ENCODE data around the gene VRK2.
"Not testable (repeated sequence)": the region's sequence is repeated elsewhere in the genome, so short reads cannot be mapped to it uniquely, and the experiment has no call there.

The VRK2 gene

GRCh38 chr2:58110765-58111164, 64.2 kb downstream of the VRK2 start:
- TF ChIP-seq CTCF (IDR thresholded peaks at IDR 0.05; ENCODE audit: borderline replicate concordance, control extremely low read depth, extremely low read depth, insufficient read depth, missing control alignments), result no peak
- in situ Hi-C loops (cut with MboI; ENCODE audit: low sequenced_read_pairs, unreplicated experiment), result no loop called here
- no peak for DNase-seq (ENCODE audit: low spot score)

GRCh38 chr2:58113563-58113962, 67.0 kb downstream of the VRK2 start:
- DNase-seq (ENCODE audit: low spot score); in situ Hi-C loops (cut with MboI; ENCODE audit: low sequenced_read_pairs, unreplicated experiment): not testable (repeated sequence)

GRCh38 chr2:58120626-58121229, 74.1 kb downstream of the VRK2 start:
- no peak for DNase-seq (ENCODE audit: low spot score)
- in situ Hi-C loops (cut with MboI; ENCODE audit: low sequenced_read_pairs, unreplicated experiment), result no loop called here
- TF ChIP-seq CTCF (IDR thresholded peaks at IDR 0.05; ENCODE audit: borderline replicate concordance, control extremely low read depth, extremely low read depth, insufficient read depth, missing control alignments), result no peak

GRCh38 chr2:58122040-58122439, 75.4 kb downstream of the VRK2 start:
- in situ Hi-C loops (cut with MboI; ENCODE audit: low sequenced_read_pairs, unreplicated experiment), result no loop called here
- TF ChIP-seq CTCF (IDR thresholded peaks at IDR 0.05; ENCODE audit: borderline replicate concordance, control extremely low read depth, extremely low read depth, insufficient read depth, missing control alignments), result no peak
- DNase-seq (ENCODE audit: low spot score), result no peak

GRCh38 chr2:58122540-58122939, 75.9 kb downstream of the VRK2 start:
- no peak for TF ChIP-seq CTCF (IDR thresholded peaks at IDR 0.05; ENCODE audit: borderline replicate concordance, control extremely low read depth, extremely low read depth, insufficient read depth, missing control alignments)
- DNase-seq (ENCODE audit: low spot score), result no peak
- in situ Hi-C loops (cut with MboI; ENCODE audit: low sequenced_read_pairs, unreplicated experiment), result no loop called here

GRCh38 chr2:58127111-58127510, 80.5 kb downstream of the VRK2 start:
- TF ChIP-seq CTCF (IDR thresholded peaks at IDR 0.05; ENCODE audit: borderline replicate concordance, control extremely low read depth, extremely low read depth, insufficient read depth, missing control alignments), result no peak
- in situ Hi-C loops (cut with MboI; ENCODE audit: low sequenced_read_pairs, unreplicated experiment), result no loop called here
- DNase-seq (ENCODE audit: low spot score), result no peak

GRCh38 chr2:58130238-58130637, 83.6 kb downstream of the VRK2 start:
- in situ Hi-C loops (cut with MboI; ENCODE audit: low sequenced_read_pairs, unreplicated experiment), result no loop called here
- no peak for DNase-seq (ENCODE audit: low spot score)
- no peak for TF ChIP-seq CTCF (IDR thresholded peaks at IDR 0.05; ENCODE audit: borderline replicate concordance, control extremely low read depth, extremely low read depth, insufficient read depth, missing control alignments)

Data from GM13976 (cell line).